HEK293 (cell line): Measurements from ENCODE around the gene WDR75.

Experiments used
- CTCF ChIA-PET: fragments of 350-600 bp; formaldehyde crosslinking; extraction: SDS; loops from one replicate; lab custom pipeline; 2021; ENCODE audit warnings: antibody characterized with exemption; lab: Yijun Ruan, JAX
- POLR2A ChIA-PET: fragments of 300-600 bp; formaldehyde crosslinking; extraction: SDS; loops from one replicate; lab custom pipeline; 2020; ENCODE audit warnings: antibody characterized with exemption, inconsistent platforms; lab: Yijun Ruan, JAX
- H3K27ac ChIP-seq: fragments of 200-500 bp; sonication (Bioruptor generic); 2 replicates; pipeline ENCODE4 v1.5.1; 2014; ENCODE audit warnings: low read depth, low read length, control low read depth, inconsistent platforms; ENCODE audit errors: extremely low read depth
- H3K36me3 ChIP-seq, 2 experiments: fragments of 200-500 bp in 1 of 2; sonication (Bioruptor generic) in 1 of 2; 1 replicate in 1 of 2; 2 replicates in 1 of 2; pipeline ENCODE4 v1.5.1; 2014 to 2017; ENCODE audit warnings: inconsistent platforms in 2 of 2, low read length in 2 of 2; ENCODE audit not compliant: control insufficient read depth in 2 of 2, insufficient read depth in 1 of 2
- H3K4me1 ChIP-seq: fragments of 200-500 bp; sonication (Bioruptor generic); 2 replicates; pipeline ENCODE4 v1.5.1; 2014; ENCODE audit warnings: mild to moderate bottlenecking, low read length, inconsistent platforms; ENCODE audit not compliant: control insufficient read depth, insufficient read depth
- H3K4me3 ChIP-seq: 2 replicates; pipeline ENCODE4 v1.5.1; 2011; ENCODE audit warnings: low read depth, mild to moderate bottlenecking, control low read depth, low read length, moderate library complexity
- H3K9me3 ChIP-seq: fragments of 200-500 bp; sonication (Bioruptor generic); 2 replicates; pipeline ENCODE4 v1.5.1; 2014; ENCODE audit warnings: low read depth, low read length, inconsistent platforms; ENCODE audit not compliant: control insufficient read depth, insufficient read depth
- GLI2 ChIP-seq: fragments of 450-650 bp; formaldehyde crosslinking; IDR thresholded peaks from 2 replicates; pipeline ENCODE4; 2017; ENCODE audit warnings: missing biosample characterization, missing genetic modification characterization, low read depth, borderline replicate concordance
- HOXD13 ChIP-seq: sonication (generic); formaldehyde crosslinking; IDR thresholded peaks from 2 replicates; pipeline ENCODE4 v1.8.0; 2022; ENCODE audit warnings: missing genetic modification reagents, borderline replicate concordance
- KLF9 ChIP-seq: fragments of 450-650 bp; formaldehyde crosslinking; IDR thresholded peaks from 2 replicates; pipeline ENCODE4 v1.5.1; 2016; ENCODE audit warnings: missing biosample characterization, missing genetic modification characterization, low read depth
- PATZ1 ChIP-seq: fragments of 450-650 bp; formaldehyde crosslinking; IDR thresholded peaks from 2 replicates; pipeline ENCODE4 v1.5.1; 2016; ENCODE audit warnings: missing biosample characterization, missing genetic modification characterization
- ZFP37 ChIP-seq: fragments of 450-650 bp; formaldehyde crosslinking; IDR thresholded peaks from 2 replicates; pipeline ENCODE4 v1.5.1; 2016; ENCODE audit warnings: missing biosample characterization, missing genetic modification characterization
- ZNF16 ChIP-seq: fragments of 450-650 bp; formaldehyde crosslinking; IDR thresholded peaks from 2 replicates; pipeline ENCODE4 v1.5.1; 2016; ENCODE audit warnings: low read depth, missing biosample characterization, missing genetic modification characterization
- ZNF202 ChIP-seq: fragments of 450-650 bp; formaldehyde crosslinking; IDR thresholded peaks from 2 replicates; pipeline ENCODE4 v1.5.1; 2016; ENCODE audit warnings: missing biosample characterization, missing genetic modification characterization, borderline replicate concordance
- ZNF211 ChIP-seq: fragments of 450-650 bp; formaldehyde crosslinking; IDR thresholded peaks from 2 replicates; pipeline ENCODE4 v1.5.1; 2016; ENCODE audit warnings: low read depth, missing biosample characterization, missing genetic modification characterization
- ZNF292 ChIP-seq: fragments of 450-650 bp; formaldehyde crosslinking; IDR thresholded peaks from 2 replicates; pipeline ENCODE4 v1.5.1; 2016; ENCODE audit warnings: low read depth, missing biosample characterization, missing genetic modification characterization, borderline replicate concordance
- ZNF37A ChIP-seq: fragments of 450-650 bp; IDR thresholded peaks from 2 replicates; pipeline ENCODE4 v1.5.1; 2018; ENCODE audit warnings: missing biosample characterization, missing genetic modification characterization
- ZNF394 ChIP-seq: fragments of 450-650 bp; formaldehyde crosslinking; IDR thresholded peaks from 2 replicates; pipeline ENCODE4 v1.5.1; 2016; ENCODE audit warnings: missing biosample characterization, missing genetic modification characterization, mild to moderate bottlenecking, moderate library complexity, borderline replicate concordance
- ZNF449 ChIP-seq: fragments of 450-650 bp; formaldehyde crosslinking; IDR thresholded peaks from 2 replicates; pipeline ENCODE4 v1.5.1; 2017; ENCODE audit warnings: missing biosample characterization, mild to moderate bottlenecking, missing genetic modification characterization, moderate library complexity
- ZNF48 ChIP-seq: fragments of 450-650 bp; formaldehyde crosslinking; IDR thresholded peaks from 2 replicates; pipeline ENCODE4 v1.5.1; 2016; ENCODE audit warnings: missing biosample characterization, missing genetic modification characterization
- ZNF514 ChIP-seq: fragments of 450-650 bp; formaldehyde crosslinking; IDR thresholded peaks from 2 replicates; pipeline ENCODE4 v1.5.1; 2016; ENCODE audit warnings: missing biosample characterization, missing genetic modification characterization
- ZNF521 ChIP-seq: fragments of 450-650 bp; formaldehyde crosslinking; IDR thresholded peaks from 2 replicates; pipeline ENCODE4 v1.5.1; 2017; ENCODE audit warnings: missing biosample characterization, mild to moderate bottlenecking, missing genetic modification characterization
- ZNF529 ChIP-seq: fragments of 450-650 bp; formaldehyde crosslinking; IDR thresholded peaks from 2 replicates; pipeline ENCODE4 v1.5.1; 2017; ENCODE audit warnings: missing genetic modification characterization, missing biosample characterization; ENCODE audit not compliant: insufficient replicate concordance
- ZNF610 ChIP-seq: fragments of 450-650 bp; formaldehyde crosslinking; IDR thresholded peaks from 2 replicates; pipeline ENCODE4 v1.5.1; 2016; ENCODE audit warnings: missing biosample characterization, missing genetic modification characterization, borderline replicate concordance
- ZNF704 ChIP-seq: fragments of 450-650 bp; formaldehyde crosslinking; IDR thresholded peaks from 2 replicates; pipeline ENCODE4 v1.5.1; 2016; ENCODE audit warnings: missing biosample characterization, missing genetic modification characterization
- TF ChIP-seq, protein P1 (sequence below): fragments of 450-650 bp; formaldehyde crosslinking; optimal IDR thresholded peaks from 2 replicates; pipeline ENCODE3; 2016; ENCODE audit warnings: missing biosample characterization, mild to moderate bottlenecking, missing genetic modification characterization
- TF ChIP-seq, protein P2 (sequence below): fragments of 450-650 bp; formaldehyde crosslinking; IDR thresholded peaks from 2 replicates; pipeline ENCODE4 v1.5.1; 2016; ENCODE audit warnings: missing biosample characterization, missing genetic modification characterization

WDR75 gene

GRCh38 chr2:189437926-189438325 lies 3.3 kb upstream of the WDR75 start (continued):
- TF ChIP-seq ZNF16 (no peak), ZNF610 (tag by site-specific recombination) (no peak), ZNF292 (tag by site-specific recombination) (no peak), KLF9 (tag by site-specific recombination) (no peak), ZFP37 (no peak), ZNF521 (tag by site-specific recombination) (no peak), ZNF529 (no peak)
- TF ChIP-seq, protein P1, sequence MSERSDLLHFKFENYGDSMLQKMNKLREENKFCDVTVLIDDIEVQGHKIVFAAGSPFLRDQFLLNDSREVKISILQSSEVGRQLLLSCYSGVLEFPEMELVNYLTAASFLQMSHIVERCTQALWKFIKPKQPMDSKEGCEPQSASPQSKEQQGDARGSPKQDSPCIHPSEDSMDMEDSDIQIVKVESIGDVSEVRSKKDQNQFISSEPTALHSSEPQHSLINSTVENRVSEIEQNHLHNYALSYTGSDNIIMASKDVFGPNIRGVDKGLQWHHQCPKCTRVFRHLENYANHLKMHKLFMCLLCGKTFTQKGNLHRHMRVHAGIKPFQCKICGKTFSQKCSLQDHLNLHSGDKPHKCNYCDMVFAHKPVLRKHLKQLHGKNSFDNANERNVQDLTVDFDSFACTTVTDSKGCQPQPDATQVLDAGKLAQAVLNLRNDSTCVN (tag by site-specific recombination) = no peak

DNA sequence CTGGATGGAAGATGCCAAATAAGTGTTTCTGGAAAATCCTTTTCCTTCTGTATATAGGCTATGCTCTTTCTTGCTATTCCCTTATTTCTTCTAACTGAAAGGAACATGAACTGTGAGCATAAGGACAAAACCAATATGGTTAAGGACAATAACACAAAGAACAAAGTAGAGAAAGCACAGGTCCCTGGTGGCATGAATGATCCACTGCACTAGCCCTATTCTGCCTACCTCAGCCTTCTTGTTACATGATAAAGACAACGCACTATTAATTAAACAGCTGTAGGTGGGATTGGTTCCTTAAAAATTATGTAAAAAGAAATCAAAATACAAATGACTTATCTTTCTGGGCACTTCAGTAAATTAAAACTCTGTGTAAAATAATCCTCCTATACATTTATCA lies 1.9 kb upstream of the WDR75 start:
- CTCF ChIA-PET = interaction anchor here (0.8 to 1.3 kb wide), 2 partner anchors 12 to 28 kb away, joined by 3 read pairs; no protein-coding TSS in a partner anchor
- H3K27ac ChIP-seq = no peak overlapping the region
- POLR2A ChIA-PET = interaction anchor here (1.5 kb wide), 1 partner anchor 323 kb away, joined by 3 read pairs; the partner anchor contains the start of gene OSGEPL1

More for the DNA sequence above, 1.9 kb upstream of the WDR75 start:
- Histone ChIP-seq H3K36me3 (peaks cover 3 to 8% of the 10 kb centered on the region in 2 experiments; a peak in 2 of 3 replicates), H3K4me3 (no peak overlapping the region), H3K4me1 (peaks cover 13% of the 10 kb centered on the region), H3K9me3 (no peaks in the 10 kb centered on the region)
- TF ChIP-seq ZNF37A (no peak), HOXD13 (CRISPR knock-in tag) (no peak), ZNF394 (tag by site-specific recombination) (no peak), GLI2 (tag by site-specific recombination) (no peak), ZNF514 (tag by site-specific recombination) (no peak), ZNF48 (tag by site-specific recombination) (no peak), PATZ1 (tag by site-specific recombination) (no peak), ZNF211 (no peak), ZNF449 (tag by site-specific recombination) (no peak), ZNF202 (no peak), ZNF704 (no peak)
- TF ChIP-seq, protein P2, sequence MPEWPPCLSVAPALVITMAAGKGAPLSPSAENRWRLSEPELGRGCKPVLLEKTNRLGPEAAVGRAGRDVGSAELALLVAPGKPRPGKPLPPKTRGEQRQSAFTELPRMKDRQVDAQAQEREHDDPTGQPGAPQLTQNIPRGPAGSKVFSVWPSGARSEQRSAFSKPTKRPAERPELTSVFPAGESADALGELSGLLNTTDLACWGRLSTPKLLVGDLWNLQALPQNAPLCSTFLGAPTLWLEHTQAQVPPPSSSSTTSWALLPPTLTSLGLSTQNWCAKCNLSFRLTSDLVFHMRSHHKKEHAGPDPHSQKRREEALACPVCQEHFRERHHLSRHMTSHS (tag by site-specific recombination) = no peak
